Measurements from ENCODE around the gene ATG16L1.

DNA sequence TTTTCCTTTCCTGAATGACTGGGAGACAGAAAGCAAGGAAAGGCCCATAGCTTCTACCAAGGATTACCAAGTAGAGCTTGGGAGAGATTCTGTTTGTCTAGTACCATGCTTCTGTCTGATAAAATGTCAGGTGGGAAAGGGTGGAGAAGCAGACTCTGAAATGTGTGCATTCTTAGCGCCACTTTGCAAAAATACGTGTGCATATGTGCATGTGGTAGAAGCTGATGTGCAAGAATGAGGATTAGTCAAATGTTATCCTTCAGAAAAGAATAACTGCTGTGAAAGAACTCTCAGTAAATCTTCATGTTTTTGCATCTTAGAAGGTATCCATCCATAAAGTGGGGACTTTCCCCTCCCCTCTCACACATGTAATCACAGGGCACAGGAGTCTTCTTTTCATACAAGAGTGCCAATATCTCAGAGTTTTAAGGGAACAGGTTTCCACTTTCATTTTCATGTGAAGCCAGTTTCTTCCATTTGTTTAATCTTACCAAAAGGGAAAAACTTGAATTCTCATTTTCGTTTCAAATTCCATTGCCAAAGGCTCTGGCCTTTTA is 87.4 kb downstream of the ATG16L1 start:
- no peak for TF ChIP-seq EZH2 (IDR thresholded peaks at IDR 0.05; ENCODE audit: insufficient read depth, poor library complexity, severe bottlenecking)
- TF ChIP-seq EZH2phosphoT487 (IDR thresholded peaks at IDR 0.05; ENCODE audit: insufficient read depth, low read depth) = no peak
